ENCODE measurements around the gene PPP6R3.
"Not testable (repeated sequence)": the region's sequence is repeated elsewhere in the genome, so short reads cannot be mapped to it uniquely, and the experiment has no call there.

The PPP6R3 gene

GRCh38 chr11:68436162-68436888, 24.2 kb upstream of the PPP6R3 start:
- no peak for DNase-seq

DNA sequence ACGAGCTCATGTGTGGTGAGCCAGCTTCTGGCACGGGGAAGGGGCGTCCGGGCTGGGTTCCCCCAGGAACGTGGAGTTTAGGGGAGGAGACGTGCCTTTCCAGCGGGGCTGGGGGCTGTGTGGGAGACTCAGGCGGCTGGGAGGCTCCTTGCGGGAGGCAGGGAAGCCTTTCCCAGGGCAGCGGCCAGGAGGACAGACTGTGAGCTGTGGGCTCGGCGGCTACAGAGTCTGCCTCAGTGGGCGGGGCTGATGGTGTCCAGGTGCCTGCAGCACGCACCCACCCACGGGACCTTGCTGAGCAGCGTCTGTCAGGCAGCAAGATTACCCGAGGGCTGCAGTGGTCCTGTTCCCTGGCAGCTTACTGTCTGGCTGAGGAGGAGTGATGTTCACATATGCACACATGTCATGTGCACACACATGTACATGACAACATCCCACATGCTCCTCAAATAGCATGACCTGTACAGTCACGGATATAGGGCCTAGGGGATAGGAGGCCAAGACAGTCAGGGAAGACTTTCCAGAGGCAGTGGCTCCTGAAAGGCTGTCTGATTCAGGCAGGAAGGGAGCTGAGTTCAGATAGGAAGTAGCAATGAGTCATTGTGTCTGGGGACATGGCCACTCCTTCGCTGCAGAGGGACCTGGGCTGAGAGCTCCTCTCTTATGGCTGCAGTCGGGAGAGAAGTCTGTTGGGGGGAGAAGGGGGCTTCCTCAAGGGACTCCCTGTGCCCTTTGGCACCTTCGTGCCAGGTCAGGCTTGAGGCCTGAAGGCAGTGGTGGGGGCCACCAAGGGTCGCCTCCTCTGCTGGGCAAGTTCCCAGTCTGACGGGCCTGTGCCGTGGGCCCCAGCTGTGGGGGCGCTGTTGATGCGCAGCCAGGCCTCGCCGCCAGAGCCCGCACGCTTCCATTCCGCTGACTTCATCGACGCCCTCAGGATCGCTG, 23.3 kb upstream of the PPP6R3 start:
- DNase-seq: no peak

- no peak for DNase-seq
These were observed 22.5 kb upstream of the PPP6R3 start for GRCh38 chr11:68437927-68438657.

DNA sequence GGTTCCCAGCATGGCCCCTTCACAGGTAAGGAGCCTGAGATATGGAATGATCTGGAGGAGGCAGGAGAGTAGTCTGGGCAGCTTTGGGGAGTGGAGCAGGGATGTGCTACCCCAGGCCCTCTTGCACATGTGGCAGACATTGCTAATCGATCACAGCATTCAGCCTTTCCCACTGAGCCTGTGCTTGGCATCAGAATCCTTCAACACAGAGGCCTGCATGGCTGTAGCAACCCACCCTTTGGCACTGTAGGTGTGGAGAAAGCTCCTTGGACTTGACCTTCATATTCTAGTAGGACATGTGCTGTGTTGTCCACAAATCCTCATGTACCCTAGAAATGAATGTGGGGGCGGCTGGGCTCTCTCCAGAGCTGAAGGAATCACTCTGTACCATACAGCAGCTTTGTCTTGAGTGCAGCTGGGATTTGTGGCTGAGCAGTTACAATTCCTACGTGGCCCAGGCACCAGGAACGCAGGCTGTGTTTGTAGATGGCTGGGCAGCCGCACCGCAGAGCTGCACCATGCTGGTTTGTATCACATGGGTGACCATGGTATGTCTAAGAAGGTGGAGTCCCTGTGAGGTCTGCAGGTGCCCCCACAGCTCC, 21.8 kb upstream of the PPP6R3 start:
- no peak for DNase-seq

DNA sequence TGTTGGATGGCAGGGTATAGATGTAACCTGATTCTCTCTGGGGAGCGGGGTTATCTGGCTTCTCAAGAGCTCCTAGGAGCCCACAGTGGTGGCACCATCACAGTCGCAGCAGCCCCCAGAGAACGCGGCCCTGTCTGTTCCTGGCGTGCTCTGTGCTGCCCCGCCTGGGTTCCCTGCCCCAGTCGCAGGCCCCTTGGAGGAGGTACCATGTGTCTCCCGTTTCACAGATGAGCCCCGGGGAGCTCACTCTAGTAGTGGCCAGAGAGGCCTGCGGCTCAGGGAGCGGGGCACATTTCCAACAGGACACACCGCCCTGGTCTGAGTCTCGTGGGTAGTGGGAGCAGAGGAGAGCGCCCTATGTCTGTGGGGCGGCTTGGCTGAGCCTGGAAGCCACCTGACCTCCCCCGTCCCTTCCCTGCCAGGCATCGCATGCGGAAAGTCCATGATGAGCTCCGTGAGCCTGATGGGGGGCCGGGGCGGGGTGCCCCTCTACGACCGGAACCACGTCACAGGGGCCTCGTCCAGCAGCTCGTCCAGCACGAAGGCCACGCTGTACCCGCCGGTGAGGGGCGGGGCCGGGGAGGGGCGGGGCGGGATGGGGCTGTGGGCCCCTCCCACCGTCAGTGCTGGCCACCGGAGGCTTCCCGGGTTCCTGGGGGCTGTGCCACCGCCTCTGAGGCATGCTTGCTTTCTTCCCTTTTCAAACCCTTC, 21.0 kb upstream of the PPP6R3 start:
- no peak for DNase-seq

GRCh38 chr11:68440224-68440623, 20.3 kb upstream of the PPP6R3 start:
- no peak for DNase-seq

DNA sequence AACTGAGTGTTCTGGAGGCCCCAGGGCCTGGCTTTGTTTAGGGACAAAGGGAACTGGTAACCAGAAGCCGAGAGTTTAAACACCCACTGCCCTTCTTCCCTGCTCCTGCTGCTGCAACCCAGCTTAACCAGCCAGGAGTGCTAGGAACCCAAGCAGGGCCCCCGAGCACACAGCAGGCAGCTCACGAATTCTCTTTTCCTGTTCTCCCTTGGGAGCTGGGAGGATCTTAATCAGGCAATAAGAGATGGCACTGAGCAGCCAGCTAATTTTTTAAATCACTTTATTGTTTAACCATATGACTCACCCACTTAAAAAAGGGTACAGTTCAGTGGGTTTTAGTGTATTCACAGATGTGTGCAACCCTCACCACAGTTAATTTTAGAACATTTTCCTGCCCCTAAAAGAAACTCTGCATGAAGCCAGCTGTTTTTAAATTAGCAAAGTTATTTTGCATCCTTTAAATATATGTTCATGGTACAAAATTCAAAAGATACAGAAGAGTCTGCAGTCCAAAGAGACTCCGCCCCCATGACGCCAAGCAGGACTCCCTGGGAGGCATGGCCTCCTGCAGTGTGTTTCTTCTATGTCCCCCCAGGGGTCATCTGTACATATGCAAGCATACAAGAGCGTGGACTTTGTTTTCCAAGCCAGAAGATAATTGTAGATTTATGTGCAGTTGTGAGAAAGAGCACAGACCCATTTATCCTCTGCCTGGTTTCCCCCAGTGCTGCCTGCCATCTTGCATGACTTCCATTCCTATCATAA, 18.9 kb upstream of the PPP6R3 start:
- no peak for DNase-seq

DNA sequence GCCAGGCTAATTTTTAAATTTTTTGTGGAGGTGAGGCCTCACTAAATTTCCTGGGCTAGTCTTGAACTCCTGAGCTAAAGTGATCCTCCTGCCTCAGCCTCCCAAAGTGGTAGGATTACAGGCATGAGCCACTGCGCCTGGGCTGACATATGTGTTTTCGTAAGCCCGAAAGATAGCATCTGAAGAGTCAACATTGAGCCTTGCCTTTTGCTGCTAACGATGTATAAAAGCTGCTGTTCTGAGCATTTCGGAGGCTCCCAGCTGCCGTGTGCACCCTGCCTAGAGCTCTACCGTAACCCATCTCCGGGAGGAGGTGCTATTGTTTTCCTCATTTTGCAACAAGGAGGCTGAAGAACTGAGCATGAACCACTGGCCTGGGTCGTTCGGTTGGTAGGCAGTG, 18.1 kb upstream of the PPP6R3 start:
- DNase-seq: no peak

GRCh38 chr11:68444566-68444965, 16.0 kb upstream of the PPP6R3 start:
- DNase-seq: no peak

DNA sequence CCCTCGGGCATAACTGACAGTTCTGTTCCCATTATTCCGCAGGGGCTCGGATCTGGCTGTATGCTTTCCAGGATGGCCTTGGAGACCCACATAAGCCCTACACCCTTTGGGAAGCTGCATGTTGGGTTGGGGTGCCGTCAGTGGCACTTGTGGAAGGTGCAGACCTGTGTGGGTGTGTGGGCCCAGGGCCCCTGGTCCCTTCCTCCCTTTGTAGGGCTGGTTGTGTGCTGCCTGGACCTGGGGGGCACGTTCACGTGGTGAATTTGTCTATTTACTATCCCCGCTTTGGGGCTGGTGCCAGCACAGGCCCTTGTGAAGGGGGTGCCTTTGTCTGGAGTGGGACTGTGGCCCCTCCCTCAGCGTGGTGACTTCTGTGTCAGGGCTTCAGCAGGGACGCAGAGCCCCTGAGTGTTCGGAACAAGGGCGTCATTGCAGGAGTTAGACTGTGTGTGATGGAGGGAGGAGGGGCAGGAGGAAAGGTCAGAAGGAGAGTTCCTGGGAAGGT, 15.0 kb upstream of the PPP6R3 start:
- no peak for DNase-seq

- no peak for DNase-seq
These were observed 14.4 kb upstream of the PPP6R3 start for GRCh38 chr11:68446046-68446725.

- DNase-seq: peak; percentile 59
These were observed 13.3 kb upstream of the PPP6R3 start for GRCh38 chr11:68447015-68447801.

- DNase-seq: not testable (repeated sequence)
These were observed 12.6 kb upstream of the PPP6R3 start for GRCh38 chr11:68447914-68448313.

DNA sequence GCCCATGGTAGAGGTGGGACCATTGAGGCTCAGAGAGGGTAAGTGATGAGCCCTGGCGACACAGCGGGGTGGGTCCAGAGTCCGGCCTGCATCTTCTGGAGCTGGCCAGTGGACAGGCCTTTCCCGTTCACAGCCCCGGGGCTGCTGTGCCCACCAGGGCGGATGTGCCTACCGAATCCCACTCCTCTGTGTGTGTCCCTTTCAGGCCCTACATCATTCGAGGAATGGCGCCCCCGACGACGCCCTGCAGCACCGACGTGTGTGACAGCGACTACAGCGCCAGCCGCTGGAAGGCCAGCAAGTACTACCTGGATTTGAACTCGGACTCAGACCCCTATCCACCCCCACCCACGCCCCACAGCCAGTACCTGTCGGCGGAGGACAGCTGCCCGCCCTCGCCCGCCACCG, 11.9 kb upstream of the PPP6R3 start:
- no peak for DNase-seq

GRCh38 chr11:68449951-68450350, 10.6 kb upstream of the PPP6R3 start:
- no peak for DNase-seq

DNA sequence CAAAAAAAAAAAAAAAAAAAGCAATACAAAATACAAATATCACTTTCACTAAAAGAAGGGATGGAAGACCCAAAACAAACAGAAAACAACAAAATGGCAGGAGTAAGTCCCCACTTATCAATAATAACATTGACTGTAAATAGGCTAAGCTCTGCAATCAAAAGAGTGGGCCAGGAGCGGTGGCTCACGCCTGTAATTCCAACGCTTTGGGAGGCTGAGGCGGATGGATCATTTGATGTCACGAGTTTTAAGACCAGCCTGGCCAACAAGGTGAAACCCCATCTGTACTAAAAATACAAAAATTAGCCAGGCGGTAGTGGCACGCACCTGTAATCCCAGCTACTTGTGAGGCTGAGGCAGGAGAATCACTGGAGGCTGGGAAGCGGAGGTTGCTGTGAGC, 9.8 kb upstream of the PPP6R3 start:
- DNase-seq: no peak

GRCh38 chr11:68454767-68455166, 5.8 kb upstream of the PPP6R3 start:
- DNase-seq: peak; percentile 44

DNA sequence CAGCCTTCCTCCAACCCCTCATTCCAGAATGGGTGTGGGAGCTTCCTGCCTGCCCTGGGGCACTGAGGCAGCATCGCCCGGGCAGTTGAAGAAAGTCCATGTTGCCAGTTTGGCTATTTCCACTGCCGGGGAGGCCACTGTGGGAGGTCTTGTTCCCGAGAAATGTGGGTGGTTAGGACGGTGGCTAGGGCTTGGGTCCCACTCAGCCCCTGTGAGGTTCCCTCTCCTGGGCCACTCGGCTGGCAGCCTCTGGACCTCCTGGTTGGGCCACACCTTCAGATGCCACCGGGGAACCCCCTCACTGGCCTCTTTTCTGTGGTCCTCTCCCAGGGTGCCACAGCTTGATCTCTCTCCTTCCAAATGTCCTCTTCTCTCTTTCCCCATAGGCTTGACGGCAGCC, 5.1 kb upstream of the PPP6R3 start:
- DNase-seq: no peak

GRCh38 chr11:68457216-68457897, 3.2 kb upstream of the PPP6R3 start:
- DNase-seq: no peak
